Neural progenitor cell (in vitro differentiated cells): ENCODE results near the gene CCDC51.

Experiments used
- CTCF ChIP-seq: fragments of 200-600 bp; sonication (generic); IDR thresholded peaks from 2 replicates; pipeline ENCODE4 v1.5.1; 2017; ENCODE audit warnings: antibody characterized with exemption, mild to moderate bottlenecking
- EZH2phosphoT487 ChIP-seq: fragments of 200-600 bp; sonication (generic); IDR thresholded peaks from 2 replicates; pipeline ENCODE4 v1.6.1; 2017; ENCODE audit warnings: antibody characterized with exemption

GRCh38 chr3:48402907-48403306 is 37.0 kb downstream of the CCDC51 start:
- TF ChIP-seq CTCF (no peak), EZH2phosphoT487 (no peak)
